Retinal pigment epithelial cell (primary cell): ENCODE measurements around the gene RRBP1.

Experiments
- DNase-seq: peaks from one replicate; pipeline ENCODE4 v3.0.0-alpha.2; 2010; ENCODE audit warnings: low read depth
- H3K4me3 ChIP-seq: 2 replicates; pipeline ENCODE4 v1.5.1; 2011; ENCODE audit warnings: mild to moderate bottlenecking, low read length, control low read depth, moderate library complexity
- CTCF ChIP-seq: conservative IDR thresholded peaks from 2 replicates; pipeline ENCODE4 v1.5.1; 2011; ENCODE audit warnings: low read depth, low read length, control low read depth, inconsistent platforms

Gene RRBP1

GRCh38 chr20:17652411-17652810, 29.6 kb downstream of the RRBP1 start:
- DNase-seq = no peak
- H3K4me3 ChIP-seq = no peak overlapping the region
- no peak for TF ChIP-seq CTCF

GRCh38 chr20:17651760-17652388, 30.2 kb downstream of the RRBP1 start:
- no peak overlapping the region for H3K4me3 ChIP-seq
- no peak for DNase-seq
- TF ChIP-seq CTCF = no peak

GRCh38 chr20:17651129-17651759, 30.8 kb downstream of the RRBP1 start:
- no peak for DNase-seq
- no peak overlapping the region for H3K4me3 ChIP-seq
- TF ChIP-seq CTCF = no peak

- no peak for DNase-seq
- TF ChIP-seq CTCF = no peak
- H3K4me3 ChIP-seq = no peak overlapping the region
Observed at GRCh38 chr20:17650301-17651128, 31.5 kb downstream of the RRBP1 start.

- TF ChIP-seq CTCF = peak; percentile 67
- no peak overlapping the region for H3K4me3 ChIP-seq
- no peak for DNase-seq
Observed at GRCh38 chr20:17648791-17649730, 33.0 kb downstream of the RRBP1 start.

- DNase-seq = no peak
- no peak overlapping the region for H3K4me3 ChIP-seq
- TF ChIP-seq CTCF = no peak
Observed at GRCh38 chr20:17648315-17648646, 33.8 kb downstream of the RRBP1 start.
